NCI-H2107 (cell line): ENCODE measurements around the gene RNPEPL1.

Experiments
- DNase-seq: peaks from one replicate; lab custom pipeline; 2025; lab: John Stamatoyannopoulos, UW

RNPEPL1 gene

GRCh38 chr2:240577281-240578109, 9.2 kb downstream of the RNPEPL1 start:
- no peak for DNase-seq

- DNase-seq: no peak
Measured at GRCh38 chr2:240578110-240578450, 9.8 kb downstream of the RNPEPL1 start.

- DNase-seq: no peak
Measured at GRCh38 chr2:240578488-240578887, 10.2 kb downstream of the RNPEPL1 start.

- no peak for DNase-seq
Measured at GRCh38 chr2:240579071-240579762, 10.9 kb downstream of the RNPEPL1 start.

- DNase-seq: peak; percentile 17
Measured at GRCh38 chr2:240579771-240580614, 11.7 kb downstream of the RNPEPL1 start.

GRCh38 chr2:240581811-240582210, 13.5 kb downstream of the RNPEPL1 start:
- no peak for DNase-seq

- no peak for DNase-seq
Measured at GRCh38 chr2:240582781-240583180, 14.5 kb downstream of the RNPEPL1 start.

- DNase-seq: no peak
Measured at GRCh38 chr2:240583774-240584173, 15.5 kb downstream of the RNPEPL1 start.

GRCh38 chr2:240584486-240585031, 16.3 kb downstream of the RNPEPL1 start:
- DNase-seq: no peak

- no peak for DNase-seq
Measured at GRCh38 chr2:240585101-240585500, 16.8 kb downstream of the RNPEPL1 start.

GRCh38 chr2:240585681-240586197, 17.5 kb downstream of the RNPEPL1 start:
- DNase-seq: no peak

GRCh38 chr2:240586198-240586918, 18.1 kb downstream of the RNPEPL1 start, which contains the start of gene CAPN10:
TSS of gene CAPN10 (plus strand) at chr2:240586734. CDS start at chr2:240586912, 178 bp downstream.
- DNase-seq: peak; percentile 94

GRCh38 chr2:240586919-240587800, 18.9 kb downstream of the RNPEPL1 start:
- peak; percentile 51 for DNase-seq

GRCh38 chr2:240588006-240588655, 19.8 kb downstream of the RNPEPL1 start:
- no peak for DNase-seq

GRCh38 chr2:240588669-240589068, 20.4 kb downstream of the RNPEPL1 start:
- no peak for DNase-seq

- no peak for DNase-seq
Measured at GRCh38 chr2:240589375-240589774, 21.1 kb downstream of the RNPEPL1 start.

- DNase-seq: no peak
Measured at GRCh38 chr2:240589850-240590525, 21.7 kb downstream of the RNPEPL1 start.

GRCh38 chr2:240590681-240591111, 22.4 kb downstream of the RNPEPL1 start:
- DNase-seq: no peak

- no peak for DNase-seq
Measured at GRCh38 chr2:240591226-240591625, 22.9 kb downstream of the RNPEPL1 start.
